RWPE1 (cell line): ENCODE measurements around the gene INSIG1.

ENCODE experiments used
- CTCF ChIA-PET: fragments of 350-600 bp; sonication (Branson Sonifier 250); formaldehyde crosslinking; extraction: SDS; loops from one replicate; lab custom pipeline; 2021; lab: Yijun Ruan, JAX
- POLR2A ChIA-PET: fragments of 400-600 bp; formaldehyde crosslinking; extraction: SDS; loops from one replicate; lab custom pipeline; 2020; ENCODE audit warnings: antibody characterized with exemption; ENCODE audit not compliant: low non-redundant PET; lab: Yijun Ruan, JAX
- DNase-seq: peaks from one replicate; pipeline ENCODE4 v3.0.0; 2012; ENCODE audit warnings: low spot score
- H3K27ac ChIP-seq: fragments of 450-650 bp; 2 replicates; pipeline ENCODE4 v1.5.1; 2017
- CTCF ChIP-seq: fragments of 450-650 bp; conservative IDR thresholded peaks from 2 replicates; pipeline ENCODE4 v1.5.1; 2017; ENCODE audit warnings: low read depth, mild to moderate bottlenecking

Gene INSIG1

DNA sequence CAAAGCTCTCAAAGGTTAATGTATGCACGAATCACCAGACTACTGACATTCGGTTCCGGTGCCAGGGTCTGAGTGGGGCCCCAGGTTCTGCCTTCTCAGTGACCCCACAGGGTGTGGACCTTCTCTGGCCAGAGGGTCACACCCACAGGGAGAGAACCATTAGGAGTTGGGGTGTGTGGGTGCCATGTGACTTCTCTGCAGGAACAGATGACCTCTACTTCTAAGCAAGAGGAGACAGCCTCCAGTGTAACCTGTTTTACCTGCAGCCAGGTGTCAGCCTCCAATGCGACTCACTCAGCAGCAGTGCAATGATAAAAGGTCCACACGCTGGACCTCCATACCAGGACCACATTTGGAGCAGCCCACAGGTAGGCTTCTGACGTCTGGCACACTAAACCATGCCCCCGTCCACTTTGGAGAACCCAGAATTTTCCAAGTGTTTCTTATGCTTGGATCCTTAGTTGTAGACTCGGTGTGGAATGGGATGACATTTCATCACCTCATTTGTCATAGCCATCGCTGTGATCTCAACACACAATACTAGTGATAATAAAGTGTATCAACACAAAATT is 16.2 kb upstream of the INSIG1 start:
- no peak for TF ChIP-seq CTCF
- no peak for DNase-seq
- H3K27ac ChIP-seq: no peak overlapping the region
- CTCF ChIA-PET: no interaction called here
- POLR2A ChIA-PET: no interaction called here

DNA sequence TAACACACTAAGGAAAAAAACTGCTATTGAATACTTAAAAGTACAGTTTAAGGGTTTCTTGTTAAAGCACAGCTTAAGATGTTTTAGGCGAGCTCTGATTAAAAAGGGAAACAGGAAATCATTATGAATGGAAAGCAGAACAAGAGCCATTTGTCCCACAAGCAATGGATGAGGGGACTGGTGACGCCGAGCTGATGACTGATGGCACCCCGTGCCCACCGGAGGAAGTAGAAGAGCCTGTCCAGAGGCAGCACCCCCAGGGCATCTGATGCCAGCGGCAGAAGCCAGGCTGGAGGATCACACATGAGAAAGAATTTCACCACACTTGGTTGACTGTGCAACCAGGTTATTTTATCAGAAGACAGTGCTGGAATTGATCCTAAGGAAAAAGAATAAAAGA is 15.0 kb upstream of the INSIG1 start:
- ChIA-PET POLR2A (no interaction called here), CTCF (no interaction called here)
- no peak overlapping the region for H3K27ac ChIP-seq
- DNase-seq: no peak
- no peak for TF ChIP-seq CTCF

DNA sequence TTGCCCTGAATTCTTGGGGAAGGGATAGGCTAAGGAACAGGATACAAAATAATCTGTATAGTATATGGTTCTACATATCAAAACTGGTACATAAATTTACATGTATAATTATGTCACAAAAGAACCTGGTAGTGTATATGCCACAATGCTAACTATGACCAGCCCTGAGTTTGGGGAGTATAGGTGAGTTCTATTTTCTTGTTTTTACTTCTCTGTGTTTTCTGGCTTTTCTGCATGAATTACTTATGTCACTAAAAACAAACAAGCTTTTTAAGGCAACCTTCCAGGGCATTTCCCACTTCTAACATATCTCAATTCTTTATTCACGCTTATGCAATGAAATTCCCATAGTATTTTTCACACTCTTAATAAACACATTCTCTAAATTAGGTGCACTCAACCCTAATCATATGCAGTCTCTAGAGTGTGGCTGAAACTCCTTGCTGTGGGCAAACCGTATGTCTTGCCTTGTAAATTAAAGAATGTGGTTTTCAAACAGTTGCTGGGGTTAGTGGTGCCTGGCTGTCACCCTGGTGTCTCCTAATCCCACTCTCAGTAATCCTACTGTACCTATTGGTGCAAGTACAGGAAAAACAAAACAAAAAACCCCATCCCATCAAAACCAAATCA is 14.0 kb upstream of the INSIG1 start:
- no peak for TF ChIP-seq CTCF
- no peak overlapping the region for H3K27ac ChIP-seq
- ChIA-PET POLR2A (no interaction called here), CTCF (no interaction called here)
- no peak for DNase-seq

DNA sequence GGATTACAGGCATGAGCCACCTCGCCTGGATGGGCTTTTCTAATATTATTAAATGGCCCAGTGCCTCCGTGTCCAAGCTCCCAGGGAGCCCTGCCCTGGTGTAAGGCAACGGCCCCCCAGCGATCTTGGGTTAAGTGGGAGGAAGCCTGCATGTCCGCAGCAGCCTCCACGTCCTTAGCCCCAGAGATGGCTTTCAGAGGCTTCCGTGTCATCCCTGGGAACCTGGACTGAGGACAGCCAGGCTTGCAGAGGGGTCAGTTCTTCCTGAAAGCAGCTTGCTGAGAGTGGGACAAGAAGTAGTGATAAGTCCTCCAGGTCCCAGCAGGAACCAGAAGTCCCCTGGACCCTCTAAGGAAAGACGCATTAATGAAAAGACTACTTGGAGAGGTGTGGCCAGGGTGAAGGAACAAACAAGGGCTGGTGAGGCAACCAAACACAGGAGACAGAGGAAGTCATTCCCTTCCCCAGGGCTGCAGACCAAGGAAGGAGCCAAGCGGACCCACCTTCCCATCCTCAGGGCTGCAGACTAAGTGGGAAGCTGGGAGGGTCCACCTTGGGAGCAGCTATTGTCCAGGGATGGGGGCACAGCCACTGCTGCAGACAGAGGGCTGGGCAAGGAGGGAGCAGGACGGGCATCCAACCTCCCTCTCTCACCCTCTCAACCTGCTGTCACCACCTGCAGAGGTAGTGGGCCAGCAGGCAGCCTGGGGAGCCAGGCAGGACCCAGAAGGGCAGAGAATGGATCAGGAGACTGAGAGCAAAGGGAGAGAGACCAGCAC is 13.0 kb upstream of the INSIG1 start:
- H3K27ac ChIP-seq: no peak overlapping the region
- CTCF ChIA-PET: no interaction called here
- POLR2A ChIA-PET: no interaction called here
- no peak for TF ChIP-seq CTCF
- DNase-seq: no peak

GRCh38 chr7:155285423-155285822 is 12.3 kb upstream of the INSIG1 start:
- CTCF ChIA-PET: no interaction called here
- POLR2A ChIA-PET: no interaction called here
- no peak overlapping the region for H3K27ac ChIP-seq
- no peak for DNase-seq
- TF ChIP-seq CTCF: no peak

- ChIA-PET POLR2A (no interaction called here), CTCF (no interaction called here)
- TF ChIP-seq CTCF: no peak
- no peak for DNase-seq
- H3K27ac ChIP-seq: no peak overlapping the region
Observed at GRCh38 chr7:155285833-155286232, 11.8 kb upstream of the INSIG1 start.
